ENCODE data around the gene PDE8B. TPM values are rescaled to one million over a fixed set of nuclear protein-coding genes. Genes with fewer than 3 reads are reported as not detected.

PDE8B gene, protein sequence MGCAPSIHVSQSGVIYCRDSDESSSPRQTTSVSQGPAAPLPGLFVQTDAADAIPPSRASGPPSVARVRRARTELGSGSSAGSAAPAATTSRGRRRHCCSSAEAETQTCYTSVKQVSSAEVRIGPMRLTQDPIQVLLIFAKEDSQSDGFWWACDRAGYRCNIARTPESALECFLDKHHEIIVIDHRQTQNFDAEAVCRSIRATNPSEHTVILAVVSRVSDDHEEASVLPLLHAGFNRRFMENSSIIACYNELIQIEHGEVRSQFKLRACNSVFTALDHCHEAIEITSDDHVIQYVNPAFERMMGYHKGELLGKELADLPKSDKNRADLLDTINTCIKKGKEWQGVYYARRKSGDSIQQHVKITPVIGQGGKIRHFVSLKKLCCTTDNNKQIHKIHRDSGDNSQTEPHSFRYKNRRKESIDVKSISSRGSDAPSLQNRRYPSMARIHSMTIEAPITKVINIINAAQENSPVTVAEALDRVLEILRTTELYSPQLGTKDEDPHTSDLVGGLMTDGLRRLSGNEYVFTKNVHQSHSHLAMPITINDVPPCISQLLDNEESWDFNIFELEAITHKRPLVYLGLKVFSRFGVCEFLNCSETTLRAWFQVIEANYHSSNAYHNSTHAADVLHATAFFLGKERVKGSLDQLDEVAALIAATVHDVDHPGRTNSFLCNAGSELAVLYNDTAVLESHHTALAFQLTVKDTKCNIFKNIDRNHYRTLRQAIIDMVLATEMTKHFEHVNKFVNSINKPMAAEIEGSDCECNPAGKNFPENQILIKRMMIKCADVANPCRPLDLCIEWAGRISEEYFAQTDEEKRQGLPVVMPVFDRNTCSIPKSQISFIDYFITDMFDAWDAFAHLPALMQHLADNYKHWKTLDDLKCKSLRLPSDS
- total RNA-seq, result under 0.01 and 0.07 TPM in 2 replicates

DNA sequence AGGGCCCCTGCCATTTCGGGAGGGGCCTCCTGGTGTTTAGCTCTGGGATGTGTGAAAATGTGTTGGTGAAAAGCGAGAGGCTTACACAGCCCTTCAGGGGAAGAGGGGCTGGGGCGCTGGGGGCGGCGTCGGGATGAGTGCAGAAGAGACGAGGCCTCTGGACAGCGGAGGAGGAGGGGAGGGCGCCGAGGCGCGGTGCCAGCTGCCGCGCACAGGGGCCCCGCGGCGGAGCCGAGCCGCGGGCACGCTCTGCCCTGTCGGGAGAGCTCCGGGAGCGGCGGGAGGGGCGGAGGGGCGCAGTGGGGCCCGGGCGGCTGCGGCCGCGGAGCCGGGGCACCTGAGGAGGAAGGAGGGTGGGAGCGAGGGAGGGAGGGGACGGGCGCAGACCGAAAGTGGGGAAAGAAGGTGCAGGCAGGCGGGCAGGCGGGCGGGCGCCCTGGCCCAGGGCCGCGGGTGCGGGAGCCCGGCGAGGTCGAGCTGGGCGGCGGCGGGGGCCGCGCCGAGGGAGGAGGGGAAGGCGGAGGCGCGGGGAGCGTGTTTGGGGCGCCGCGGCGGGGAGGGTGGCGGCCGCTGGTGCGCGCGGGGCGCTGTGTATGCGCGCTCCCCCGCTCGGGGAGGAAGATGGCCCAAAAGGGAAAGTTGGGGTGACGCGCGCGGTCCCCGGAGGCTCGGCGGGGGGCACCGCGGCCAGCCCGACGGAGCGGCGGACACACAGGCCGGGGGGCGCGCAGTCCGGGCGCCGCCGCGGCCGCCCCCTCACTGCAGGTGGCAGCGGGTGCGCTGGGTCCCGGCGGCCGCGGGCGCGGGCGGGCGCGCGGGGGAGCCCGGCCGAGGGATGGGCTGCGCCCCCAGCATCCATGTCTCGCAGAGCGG is at the start of gene PDE8B:
TSS of gene PDE8B (plus strand) at position 590 of the 873 bp plus-strand sequence. CDS start at position 836, 246 bp downstream.

Other genes with a start within 250 kb of the PDE8B start
- 22.0 and 22.7 TPM in 2 replicates for gene AGGF1, start 180.3 kb upstream of the PDE8B start, total RNA-seq
- 3.8 and 4.7 TPM in 2 replicates for gene ZBED3, start 123.4 kb upstream of the PDE8B start, total RNA-seq